Muscle of arm (tissue), 12 donors: Measurements from ENCODE around the gene KRTAP2-4. TPM values are rescaled to one million over a fixed set of nuclear protein-coding genes. Genes with fewer than 3 reads are reported as not detected.
"Not testable (repeated sequence)": the region's sequence is repeated elsewhere in the genome, so short reads cannot be mapped to it uniquely, and the experiment has no call there.

Source experiments
- DNase-seq: peaks from one replicate; pipeline ENCODE4 v3.0.0-alpha.2; 2013
- polyA plus RNA-seq, 12 donors: library from polyadenylated mRNA; unstranded; fragments of 120-200 nt; gene quantifications; one replicate each; pipeline ENCODE4 v1.2.1, GENCODE V29; 2013; ENCODE audit not compliant: insufficient read length in 12 of 12

Gene KRTAP2-4
- polyA plus RNA-seq, 12 donors, result not detected

DNA sequence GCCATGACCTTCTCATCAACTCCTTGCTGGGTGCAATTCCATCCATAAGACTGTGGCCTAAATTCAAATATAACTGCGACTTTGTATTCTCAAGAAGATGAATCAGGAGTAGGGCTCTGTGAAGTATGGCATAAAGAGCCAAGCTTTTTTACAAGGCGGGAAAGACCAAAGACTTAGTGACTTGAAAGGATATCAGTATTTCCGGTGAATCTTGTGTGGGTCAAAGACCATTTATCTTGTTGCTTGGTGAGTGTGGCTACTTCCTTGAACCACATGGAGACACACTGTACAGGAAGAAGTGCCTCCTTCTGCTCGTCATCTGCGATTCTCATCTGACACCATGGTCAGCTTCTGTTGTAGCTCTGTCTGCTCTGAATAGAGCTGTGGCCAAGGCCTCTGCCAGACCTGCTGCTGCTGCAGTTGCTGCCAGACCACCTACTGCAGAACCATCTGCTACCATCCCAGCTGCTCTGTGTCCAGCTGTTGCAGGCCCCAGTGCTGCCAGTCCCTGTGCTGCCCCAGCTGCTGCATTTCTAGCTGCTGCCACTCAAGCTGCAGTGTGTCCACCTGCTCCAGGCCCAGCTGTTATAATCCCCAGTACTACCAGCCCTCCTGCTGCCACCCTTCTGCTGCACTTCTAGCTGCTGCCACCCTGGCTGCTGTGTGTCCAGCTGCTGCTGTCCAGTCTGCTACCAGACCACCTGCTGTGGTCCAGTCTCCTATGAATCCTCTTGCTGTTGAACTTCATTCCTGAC lies 6.1 kb upstream of the KRTAP2-4 start:
- no peak for DNase-seq

DNA sequence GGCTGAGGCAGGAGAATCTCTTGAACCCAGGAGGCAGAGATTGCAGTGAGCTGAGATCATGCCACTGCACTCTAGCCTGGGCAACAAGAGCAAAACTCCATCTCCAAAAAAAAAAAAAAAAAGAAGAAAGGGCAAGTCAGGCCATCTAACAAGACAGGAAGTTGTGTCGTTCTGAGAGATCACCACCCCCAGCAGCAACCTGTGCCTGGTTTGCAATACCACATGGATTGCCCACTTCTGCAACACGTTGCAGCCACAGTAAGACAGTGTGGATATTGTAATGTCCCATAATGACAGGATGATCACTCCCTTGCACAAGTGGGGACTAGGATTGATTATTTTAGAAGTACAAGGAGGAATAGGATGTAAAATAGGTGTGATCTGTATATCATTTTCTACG lies 3.4 kb upstream of the KRTAP2-4 start:
- DNase-seq, result no peak

DNA sequence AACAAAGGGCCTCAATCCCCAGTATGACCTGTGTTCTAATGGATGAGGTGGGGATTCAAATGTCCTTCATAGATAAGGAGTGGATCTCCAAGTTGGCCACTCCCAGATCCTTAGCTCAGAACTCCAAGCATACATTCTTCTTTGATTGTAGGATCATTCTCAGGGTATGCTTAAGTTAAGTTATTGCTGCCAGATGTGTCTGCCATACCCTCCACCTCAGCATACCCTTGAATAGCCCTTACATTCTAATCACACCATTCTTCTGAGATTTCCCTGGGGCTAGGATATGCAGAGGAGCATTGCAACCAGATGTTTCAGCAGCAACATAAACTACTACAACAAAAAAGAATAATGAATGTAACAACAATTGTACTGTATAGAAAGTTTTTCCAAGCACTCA lies 1.6 kb upstream of the KRTAP2-4 start:
- DNase-seq, result no peak

DNA sequence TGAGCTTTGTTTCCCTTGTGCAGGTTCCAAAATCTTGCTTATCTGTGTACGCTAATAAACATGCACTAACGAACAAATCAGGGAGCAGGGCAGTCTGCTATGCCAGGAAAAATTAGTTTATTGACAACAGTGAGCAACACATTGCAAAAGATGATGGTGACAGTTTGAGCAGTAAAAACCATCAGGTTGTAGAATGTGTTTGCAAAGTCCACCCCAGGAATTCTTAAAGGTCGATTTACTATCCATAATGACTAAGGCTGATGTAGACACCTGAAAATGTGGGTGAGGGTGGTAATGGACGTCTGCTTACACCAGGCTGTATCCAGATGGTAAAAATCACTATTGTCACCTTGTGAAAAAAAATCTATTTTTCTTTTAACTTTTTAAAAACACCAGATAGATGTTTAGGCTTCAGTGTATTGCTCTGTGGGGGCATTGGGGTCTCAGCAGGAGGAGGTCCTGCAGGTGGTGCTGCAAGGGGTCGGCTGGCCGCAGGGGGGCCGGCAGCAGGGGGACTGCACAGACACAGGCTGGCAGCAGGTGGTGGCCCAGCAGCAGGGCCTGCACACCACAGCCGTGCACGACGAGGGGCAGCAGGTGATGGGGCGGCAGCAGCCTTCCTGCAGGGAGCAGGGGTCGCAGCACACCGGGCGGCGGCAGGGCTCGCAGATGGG lies 526 bp downstream of the KRTAP2-4 start:
- DNase-seq, result not testable (repeated sequence)

DNA sequence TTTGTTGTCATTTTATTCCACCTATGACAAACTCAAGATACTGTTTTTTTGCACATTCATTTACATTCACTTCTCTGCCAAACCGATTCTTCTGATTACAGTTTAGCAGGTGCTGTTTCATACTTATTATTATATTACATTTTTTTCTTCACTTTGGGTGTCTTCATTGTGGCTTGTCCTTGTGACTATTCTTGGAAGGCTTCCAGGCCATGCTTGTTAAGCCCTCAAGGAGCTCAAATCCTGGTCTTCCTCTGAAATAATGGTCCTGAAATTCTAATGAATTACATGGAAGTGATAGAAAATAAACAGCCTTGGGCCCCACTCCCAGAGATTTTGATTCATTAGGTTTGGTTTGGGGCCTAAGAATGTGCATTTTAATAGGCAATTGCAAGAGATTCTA lies 1.4 kb downstream of the KRTAP2-4 start:
- DNase-seq, result no peak

DNA sequence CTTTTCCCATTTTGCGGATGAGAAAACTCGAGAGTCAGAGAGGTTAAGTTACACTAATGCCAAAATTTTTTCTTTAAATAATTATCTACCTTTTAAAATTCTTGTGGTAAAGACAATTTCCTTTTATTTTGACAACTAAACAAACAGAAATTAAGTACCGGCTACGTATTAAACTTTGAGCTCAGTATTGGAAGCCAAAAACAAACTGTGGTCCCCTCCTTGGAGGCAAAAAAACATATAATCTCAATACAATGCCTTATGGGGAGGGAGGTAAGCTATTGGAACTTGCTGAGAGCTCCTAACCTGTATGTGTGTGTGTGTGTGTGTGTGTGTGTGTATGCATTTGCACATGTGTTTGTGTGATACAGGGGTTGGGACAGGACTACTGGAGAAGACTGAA lies 2.2 kb downstream of the KRTAP2-4 start:
- no peak for DNase-seq

DNA sequence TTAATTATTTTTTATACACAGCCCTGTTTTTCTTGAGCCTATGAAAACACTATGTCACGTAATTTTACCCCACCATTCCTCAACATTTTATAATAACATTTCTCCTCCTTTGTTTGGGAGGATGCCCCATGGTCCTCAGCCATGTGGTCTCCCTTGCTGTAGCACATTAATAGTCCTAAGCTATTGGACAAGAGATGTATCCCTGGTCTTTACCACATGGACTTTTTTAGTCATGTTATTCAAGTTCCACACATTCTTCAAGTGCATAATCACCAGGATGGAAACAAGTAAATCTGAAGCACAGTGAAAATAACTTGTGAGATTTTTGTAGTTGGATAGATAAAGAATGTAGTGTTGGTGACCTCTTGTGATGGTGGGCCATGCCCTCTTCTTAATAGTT lies 3.7 kb downstream of the KRTAP2-4 start:
- no peak for DNase-seq

DNA sequence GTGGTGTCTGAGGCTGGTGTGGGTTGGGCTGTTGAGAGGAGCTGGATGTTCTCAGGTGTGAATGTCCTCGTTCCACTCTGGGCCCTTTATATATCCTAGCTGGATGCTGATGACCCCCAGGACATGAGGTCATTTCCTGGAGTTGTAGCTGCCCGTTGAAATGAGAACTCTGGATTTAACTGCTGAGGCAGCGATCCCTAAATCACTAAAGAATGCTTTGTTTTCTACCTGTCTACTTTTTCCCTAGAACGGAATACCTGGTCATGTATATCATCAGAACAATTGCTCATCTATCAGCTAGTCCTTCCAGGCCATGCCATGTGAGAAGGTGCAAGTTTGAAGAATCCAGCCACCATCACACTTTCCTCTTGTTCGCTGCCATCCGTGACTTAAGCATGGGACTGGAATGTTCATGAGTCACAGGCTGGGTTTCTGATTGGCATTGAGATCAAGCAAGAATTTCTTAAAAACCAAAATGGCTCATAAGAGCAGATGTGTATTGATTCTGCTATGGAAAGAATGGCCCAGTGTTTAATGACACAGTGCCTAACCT lies 5.6 kb downstream of the KRTAP2-4 start, which contains the start of gene KRTAP2-3:
Gene KRTAP2-3, minus strand, starts transcription at position 63 of the 553 bp plus-strand sequence. CDS start 64 bp downstream, outside the sequence.
- DNase-seq, result no peak

DNA sequence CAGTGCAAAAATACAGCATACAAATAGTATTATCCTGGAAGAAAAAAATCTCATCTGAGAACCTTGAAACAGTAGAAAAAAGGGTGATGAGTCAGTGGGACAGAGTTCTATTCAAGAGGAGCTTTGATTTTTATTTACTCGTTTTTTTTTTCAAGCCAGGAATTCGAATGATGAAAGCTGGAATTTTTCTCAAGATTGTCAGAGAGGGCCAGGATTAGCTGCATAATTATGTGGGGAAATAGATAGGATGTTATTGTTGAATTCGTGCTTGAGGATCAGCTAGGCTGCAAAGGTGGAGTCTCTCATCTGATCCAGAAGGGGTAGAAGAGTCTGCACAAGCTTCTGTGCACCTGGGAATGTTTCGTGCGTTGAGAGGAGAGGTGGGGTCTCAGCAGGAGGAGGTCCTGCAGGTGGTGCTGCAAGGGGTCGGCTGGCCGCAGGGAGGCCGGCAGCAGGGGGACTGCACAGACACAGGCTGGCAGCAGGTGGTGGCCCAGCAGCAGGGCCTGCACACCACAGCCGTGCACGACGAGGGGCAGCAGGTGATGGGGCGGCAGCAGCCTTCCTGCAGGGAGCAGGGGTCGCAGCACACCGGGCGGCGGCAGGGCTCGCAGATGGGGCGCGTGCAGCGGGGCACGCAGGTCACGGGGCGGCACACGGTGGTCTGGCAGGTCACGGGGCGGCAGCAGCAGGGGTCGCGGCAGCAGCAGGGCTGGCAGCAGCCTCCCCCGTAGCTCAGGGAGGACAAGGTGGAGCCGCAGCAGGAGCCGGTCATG lies 6.2 kb downstream of the KRTAP2-4 start:
- DNase-seq, result not testable (repeated sequence)

DNA sequence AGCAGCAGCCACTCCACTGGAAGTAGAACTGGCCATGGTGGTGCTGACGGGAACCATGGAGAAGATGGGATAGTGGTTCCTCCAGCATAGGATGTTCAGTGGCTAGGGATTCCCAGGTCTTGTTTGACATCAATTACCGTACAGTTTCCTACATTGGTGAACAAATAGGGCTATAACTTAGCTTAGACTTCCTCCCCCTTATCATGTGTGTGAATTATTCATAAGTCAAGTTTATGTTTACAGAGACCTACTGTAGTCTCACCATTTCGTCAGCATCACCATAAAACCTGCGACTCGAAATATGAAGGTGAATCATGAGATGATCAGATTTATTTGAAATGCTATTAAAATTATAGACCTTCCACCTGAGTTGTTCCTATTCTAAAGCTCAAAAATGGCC lies 6.9 kb downstream of the KRTAP2-4 start:
- no peak for DNase-seq

DNA sequence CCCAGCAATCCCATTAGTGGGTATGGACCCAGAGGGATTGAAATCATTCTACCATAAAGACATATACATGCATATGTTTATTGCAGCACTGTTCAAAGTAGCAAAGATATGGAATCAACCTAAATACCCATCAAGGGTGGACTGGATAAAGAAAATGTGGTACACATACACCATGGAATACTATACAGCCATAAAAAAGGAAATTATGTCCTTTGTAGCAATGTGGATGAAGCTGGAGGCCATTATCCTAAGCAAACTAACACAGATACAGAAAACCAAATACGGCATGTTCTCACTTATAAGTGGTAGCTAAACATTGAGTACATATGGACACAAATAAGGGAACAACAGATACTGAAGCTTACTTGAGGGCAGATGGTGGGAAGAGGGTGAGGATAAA lies 8.1 kb downstream of the KRTAP2-4 start:
- DNase-seq, result no peak

DNA sequence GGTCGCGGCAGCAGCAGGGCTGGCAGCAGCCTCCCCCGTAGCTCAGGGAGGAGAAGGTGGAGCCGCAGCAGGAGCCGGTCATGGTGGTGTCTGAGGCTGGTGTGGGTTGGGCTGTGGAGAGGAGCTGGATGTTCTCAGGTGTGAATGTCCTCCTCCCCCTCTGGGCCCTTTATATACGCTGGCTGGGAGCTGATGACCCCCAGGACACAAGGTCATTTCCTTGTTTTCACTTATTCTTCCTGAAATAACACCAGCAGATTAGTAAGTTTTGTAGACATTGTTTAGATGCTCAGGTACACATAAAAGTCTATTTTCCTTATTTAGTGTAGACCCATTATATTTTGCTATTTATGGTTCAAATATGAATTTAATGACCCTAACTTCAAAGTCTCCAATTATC lies 10.5 kb downstream of the KRTAP2-4 start, which contains the start of gene KRTAP2-2:
Gene KRTAP2-2, minus strand, starts transcription at position 101 of the 400 bp plus-strand sequence. Its CDS starts 19 bp downstream, at position 82.
- not testable (repeated sequence) for DNase-seq

DNA sequence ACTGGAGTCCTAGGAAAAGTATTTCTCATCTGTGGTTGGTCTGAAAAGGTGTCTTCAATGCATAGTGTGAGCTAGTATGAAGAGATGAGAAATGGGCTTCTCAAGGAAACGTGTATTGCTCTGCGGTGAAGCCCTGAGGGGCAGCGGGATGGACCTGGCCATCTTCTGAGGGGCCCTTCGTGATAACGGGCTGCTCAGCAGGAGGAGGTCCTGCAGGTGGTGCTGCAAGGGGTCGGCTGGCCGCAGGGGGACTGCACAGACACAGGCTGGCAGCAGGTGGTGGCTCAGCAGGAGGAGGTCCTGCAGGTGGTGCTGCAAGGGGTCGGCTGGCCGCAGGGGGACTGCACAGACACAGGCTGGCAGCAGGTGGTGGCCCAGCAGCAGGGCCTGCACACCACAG lies 11.1 kb downstream of the KRTAP2-4 start:
- not testable (repeated sequence) for DNase-seq

DNA sequence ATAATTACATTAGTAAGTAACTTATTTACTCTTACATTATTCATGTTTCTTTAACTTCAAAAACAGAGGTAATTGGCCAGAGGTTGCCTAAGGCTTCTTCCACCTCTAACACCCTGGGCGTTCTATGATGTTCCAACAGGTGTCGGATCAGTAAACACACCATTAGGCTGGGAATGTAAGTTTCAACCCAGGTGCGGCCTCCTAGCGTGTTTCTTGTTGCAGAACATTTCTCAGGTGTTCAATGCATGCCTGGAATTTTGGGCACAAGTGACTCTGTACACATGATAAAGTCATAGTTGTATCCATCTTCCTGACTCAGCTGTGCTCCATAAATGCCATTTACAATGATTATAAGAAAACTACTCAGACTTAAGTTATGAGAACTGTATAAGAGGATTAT lies 11.7 kb downstream of the KRTAP2-4 start:
- DNase-seq, result no peak

DNA sequence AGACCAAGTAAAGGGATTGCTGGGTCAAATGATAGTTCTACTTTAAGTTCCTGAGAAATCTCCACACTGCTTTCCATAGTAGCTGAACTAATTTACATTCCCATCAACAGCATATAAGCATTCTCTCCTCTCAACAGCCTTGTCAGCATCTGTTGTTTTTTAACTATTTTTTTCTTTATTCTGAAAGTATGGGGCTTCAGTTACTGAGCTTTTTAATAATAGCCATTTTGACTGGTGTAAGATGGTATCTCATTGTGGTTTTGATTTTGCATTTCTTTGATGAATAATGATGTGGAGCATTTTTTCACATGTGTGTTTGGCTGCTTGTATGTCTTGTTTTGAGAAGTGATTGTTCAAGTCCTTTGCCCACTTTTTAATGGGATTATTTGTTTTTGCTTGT lies 13.1 kb downstream of the KRTAP2-4 start:
- no peak for DNase-seq

DNA sequence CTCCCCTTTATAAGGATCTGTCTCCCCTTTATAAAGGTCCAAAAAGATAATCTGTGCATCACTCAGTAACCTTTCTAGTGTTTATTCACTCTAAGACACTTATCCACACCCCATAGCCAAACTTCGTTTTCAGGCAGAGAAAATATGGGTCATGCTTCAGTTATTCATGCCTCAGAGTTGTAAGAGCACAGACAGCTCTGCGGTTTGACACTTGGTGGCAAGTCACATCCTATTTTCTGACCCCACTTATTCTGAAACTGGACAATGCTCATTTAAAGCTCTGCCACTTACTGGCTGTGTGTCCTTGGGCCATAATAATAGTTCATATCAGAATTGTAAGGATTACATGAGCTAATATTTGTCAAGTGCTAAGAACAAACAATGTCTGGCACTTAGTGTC lies 16.6 kb downstream of the KRTAP2-4 start:
- no peak for DNase-seq

DNA sequence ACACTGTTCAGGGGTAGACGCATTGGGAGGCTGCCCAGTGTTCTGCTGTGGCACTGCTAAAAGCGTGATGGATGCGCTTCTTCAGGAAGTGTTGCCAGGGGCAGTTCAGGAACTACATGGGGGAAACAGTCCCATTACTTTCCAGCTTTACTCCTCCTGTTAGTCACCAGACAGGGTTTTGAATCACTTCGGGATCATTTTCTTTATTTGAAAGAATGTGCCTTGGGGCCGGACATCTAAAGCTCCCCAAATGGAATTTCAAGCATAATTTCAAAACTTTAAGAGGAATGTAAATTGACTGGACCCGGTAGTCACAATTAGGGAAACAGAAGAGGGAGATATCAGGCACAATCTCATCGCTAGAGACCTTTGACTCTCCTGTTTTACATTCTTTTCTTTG lies 17.2 kb downstream of the KRTAP2-4 start:
- DNase-seq, result no peak

DNA sequence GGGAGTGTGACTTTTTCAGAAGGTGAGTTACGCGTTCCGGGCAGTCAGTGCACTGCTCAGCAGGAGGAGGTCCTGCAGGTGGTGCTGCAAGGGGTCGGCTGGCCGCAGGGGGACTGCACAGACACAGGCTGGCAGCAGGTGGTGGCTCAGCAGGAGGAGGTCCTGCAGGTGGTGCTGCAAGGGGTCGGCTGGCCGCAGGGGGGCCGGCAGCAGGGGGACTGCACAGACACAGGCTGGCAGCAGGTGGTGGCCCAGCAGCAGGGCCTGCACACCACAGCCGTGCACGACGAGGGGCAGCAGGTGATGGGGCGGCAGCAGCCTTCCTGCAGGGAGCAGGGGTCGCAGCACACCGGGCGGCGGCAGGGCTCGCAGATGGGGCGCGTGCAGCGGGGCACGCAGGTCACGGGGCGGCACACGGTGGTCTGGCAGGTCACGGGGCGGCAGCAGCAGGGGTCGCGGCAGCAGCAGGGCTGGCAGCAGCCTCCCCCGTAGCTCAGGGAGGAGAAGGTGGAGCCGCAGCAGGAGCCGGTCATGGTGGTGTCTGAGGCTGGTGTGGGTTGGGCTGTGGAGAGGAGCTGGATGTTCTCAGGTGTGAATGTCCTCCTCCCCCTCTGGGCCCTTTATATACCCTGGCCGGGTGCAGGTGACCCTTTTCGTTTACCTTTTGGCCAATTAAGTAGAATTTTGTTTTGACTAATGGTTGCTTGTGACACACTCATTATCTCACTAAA lies 18.8 kb downstream of the KRTAP2-4 start, which contains the start of gene KRTAP2-1:
Gene KRTAP2-1, minus strand, starts transcription at position 582 of the 731 bp plus-strand sequence. Its CDS starts 49 bp downstream, at position 533.
- DNase-seq, result not testable (repeated sequence)

DNA sequence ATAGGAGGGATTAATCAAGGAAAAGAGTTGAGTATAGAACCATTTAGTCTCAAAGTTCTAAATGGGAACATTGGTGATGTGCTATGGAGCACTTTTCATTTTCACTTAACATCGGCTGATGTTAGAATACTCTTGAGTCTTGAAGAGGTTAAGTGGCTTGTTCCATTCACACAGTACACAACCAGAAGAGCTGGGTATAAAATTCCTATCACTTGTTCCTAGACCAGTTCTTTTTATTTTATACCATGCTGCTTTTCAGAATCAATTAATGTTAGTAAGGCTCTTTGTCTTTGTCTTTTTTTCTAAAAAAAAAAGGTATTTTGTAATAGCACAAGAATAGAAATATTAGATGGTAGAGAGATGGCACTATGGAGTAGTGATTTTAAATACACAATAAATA lies 22.7 kb downstream of the KRTAP2-4 start:
- no peak for DNase-seq

DNA sequence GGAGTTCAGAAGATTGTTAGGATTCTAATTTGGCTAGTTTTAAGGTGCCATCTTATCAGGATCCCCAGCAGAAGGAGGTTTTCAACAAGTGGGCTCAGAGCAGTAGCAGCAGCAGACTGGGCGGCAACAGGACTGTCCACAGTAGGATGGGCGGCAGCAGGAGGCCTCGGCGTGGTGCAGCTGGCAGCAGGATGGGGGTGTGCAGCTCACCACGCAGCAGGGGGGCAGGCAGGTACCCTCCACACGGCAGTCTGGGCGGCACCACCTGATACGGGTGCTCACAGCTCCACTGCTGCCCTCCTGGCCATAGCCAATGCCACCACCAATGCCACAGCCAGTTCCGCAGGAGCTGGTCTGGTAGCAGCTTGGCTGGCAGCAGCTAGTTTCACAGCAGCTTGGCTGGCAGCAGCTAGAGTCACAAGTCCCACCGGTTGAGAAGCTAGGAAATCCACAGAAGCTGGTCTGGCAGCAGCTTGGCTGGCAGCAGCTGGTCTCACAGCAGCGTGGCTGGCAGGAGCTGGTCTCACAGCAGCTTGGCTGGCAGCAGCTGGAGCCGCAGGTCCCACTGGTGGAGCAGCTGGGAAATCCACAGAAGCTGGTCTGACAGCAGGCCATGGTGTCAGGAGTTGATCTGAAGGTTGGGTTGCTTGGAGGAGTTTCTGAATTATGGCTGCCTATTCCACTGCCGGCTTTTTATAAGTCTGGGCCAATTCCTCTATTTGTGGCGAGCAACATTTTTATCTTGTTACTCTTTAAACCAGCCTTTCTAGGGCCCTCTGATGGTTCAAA lies 24.7 kb downstream of the KRTAP2-4 start, which contains the start of gene KRTAP1-1:
Gene KRTAP1-1, minus strand, starts transcription at position 668 of the 789 bp plus-strand sequence. Its CDS starts 53 bp downstream, at position 615.
- DNase-seq, result peak; percentile 10
